Raji (cell line): Measurements from ENCODE around the gene C3orf62.

Experiments used
- POLR2A ChIP-seq: IDR thresholded peaks from 2 replicates; pipeline ENCODE4 v1.6.1; 2011; ENCODE audit warnings: low read depth, low read length, control low read depth; ENCODE audit not compliant: insufficient read depth

C3orf62 gene

DNA sequence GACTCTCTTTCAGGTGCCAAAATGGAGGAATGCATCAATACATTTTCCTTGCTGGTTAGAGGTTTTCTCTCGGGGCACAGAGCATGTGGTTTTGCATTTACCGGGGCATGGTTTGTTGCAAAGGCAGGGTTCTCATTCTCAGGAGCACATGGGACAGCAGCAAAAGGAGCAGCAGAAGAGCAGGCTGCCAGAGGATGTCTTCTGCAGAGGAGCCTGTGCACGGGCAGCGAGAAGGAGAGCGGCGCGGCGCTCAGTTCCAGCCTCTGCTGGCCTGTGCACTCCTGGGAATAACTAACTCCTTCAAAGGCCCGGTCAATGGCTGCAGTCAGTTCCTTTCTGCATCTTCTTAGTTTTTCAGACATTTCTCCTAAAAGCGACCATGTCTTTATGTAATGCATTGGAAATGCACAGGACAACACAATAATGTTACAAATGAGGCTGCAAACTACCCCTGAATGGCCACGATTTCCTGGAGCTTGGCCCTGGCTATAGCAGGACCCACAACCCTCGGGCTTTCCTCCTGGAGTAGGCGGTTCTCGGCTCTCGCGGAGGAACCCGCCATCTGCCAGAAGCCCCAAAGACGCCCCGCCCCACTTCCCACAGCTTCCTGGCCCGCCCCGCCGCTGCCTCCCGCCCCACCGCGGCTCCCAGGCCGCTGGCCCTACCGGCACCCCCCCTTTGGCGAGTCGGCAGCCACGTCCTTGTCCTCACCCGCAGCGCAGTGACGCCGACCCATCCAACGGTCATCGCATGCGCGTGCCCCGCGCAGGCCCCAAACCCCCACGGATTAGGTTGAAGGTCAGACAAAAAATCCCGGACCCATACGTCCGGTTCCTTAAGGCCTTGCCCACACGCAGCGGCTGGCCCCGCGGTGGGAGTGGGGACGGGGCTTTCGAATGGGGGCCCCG lies at the start of gene C3orf62:
Gene C3orf62, minus strand, starts transcription at position 758 of the 908 bp plus-strand sequence. Its CDS starts 360 bp downstream, at position 398.
- TF ChIP-seq POLR2A, result no peak

DNA sequence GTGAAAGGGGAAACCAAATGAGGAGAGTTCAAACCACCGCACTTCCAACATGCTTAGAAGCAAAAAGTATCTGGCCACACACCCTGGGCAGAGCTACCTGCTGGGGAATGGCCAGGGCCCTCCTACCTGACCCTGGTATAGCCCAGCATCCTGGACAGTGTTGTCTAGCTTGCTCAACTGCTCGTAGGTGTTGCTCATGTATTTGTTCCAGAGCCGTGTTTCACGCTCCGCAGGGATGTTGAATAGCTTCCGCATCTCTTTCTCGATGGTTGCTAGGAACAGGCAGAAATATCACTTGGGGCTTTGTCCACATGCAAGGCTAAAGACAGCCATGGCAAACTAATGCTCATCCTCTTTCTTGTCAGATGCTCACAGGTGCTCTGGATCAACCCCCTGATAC lies 47.7 kb upstream of the C3orf62 start:
- no peak for TF ChIP-seq POLR2A

DNA sequence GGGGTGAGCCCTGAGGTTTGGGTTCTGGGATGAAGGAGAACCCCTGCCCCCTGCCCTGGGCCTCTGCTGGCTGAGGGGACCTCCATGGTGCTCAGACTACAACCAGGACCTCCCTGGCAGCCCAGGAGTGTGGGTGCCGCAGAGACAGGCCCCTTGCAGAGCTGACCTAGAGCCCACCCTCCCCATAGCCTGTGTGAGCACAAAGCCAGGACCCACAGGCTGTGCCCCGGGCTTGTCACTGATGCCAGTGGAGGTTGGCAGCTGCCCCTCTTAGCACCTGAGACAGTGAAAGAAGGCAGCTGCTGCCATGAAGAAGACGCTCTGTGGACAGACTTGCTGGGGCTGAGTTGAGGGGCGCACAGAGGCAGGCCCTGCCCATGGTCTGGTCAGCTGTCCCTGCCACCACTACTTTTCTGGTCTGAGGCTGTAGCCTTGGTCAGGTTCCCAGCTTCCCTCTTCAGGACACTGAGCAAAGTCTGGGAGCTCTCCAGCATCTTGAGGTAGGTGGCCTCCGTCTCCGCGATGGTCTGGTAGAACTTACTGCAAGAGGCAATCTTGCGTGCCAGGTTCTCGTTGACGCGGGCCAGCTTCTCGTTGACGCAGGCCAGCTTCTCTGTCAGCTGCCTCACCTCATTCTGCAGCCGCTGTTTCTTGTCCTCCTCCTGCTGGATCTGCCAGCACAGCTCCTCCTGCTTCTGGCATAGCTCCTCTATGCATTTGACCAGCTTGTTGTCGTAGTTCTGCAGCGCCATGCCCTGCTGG lies 39.8 kb upstream of the C3orf62 start:
- no peak for TF ChIP-seq POLR2A

DNA sequence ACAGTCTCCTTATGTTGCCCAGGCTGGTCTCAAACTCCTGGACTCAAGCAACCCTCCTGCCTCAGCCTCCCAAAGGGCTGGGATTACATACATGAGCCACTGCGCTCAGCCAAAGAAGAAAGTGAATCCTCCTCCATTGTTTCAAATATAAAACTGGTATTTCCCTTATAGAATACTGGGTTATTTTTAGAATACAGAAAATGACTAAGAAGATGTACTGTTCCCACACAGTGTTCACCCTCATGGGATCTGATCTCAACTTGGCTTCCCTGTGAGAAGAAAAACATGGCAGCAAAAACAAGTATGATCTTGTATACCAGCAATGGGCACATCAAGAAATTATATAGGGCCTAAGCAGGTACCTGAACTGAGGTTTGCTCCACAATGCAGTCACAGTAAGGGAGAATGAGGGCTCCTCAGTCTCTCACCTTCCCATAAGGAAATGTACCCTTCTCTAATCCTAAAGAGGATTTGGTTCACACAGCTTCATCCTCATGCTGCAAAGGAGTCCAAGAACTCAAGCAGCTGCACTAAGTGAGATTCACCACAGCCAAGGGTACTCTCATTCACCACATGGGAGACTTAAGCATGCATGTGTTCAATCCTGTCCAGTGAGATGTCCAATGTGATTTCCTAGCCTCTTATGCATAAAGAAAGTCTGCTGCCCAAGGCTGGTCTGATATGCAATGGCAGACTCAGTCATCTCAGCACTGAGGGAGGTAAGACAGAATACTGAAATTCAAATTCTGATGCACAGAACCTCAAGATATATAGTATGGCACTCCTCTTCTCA lies 37.1 kb upstream of the C3orf62 start:
- TF ChIP-seq POLR2A, result no peak

DNA sequence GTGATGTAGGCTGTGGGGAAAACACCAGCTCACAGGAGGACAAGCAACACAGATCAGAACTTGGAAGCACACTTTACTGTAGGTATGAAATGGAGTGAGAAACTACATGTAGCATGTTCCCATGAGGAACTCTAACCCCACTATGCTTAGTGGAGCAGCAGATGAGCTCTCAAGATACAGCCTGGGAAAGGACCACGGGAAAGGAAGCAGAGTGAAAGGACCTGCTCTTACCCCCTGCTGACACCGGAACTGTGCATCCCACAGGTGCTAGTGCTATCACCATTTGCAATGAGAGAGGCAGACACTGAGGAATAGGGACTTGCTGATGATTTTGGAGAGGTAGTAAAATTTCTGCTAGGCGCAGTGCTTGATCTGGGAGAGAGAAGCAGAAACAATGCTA lies 34.3 kb upstream of the C3orf62 start:
- no peak for TF ChIP-seq POLR2A

DNA sequence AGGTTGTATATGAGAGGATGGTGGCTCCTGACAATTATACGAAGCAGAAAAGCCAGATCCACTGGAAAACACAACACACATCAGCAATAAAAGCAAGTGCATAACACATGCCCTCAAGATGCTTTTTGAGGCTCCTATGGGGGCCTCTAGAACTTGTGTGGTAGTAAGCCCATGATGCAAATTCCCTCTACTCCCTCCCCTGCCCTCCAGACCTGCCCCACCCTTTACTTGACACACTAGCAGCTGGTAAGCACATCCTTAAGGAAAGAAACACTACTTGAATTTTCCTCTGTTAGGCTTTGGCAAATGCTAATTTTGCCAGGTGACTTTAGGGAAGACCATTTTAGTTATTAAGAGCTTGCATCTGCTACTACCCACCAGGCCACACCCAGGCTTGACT lies 33.6 kb upstream of the C3orf62 start:
- TF ChIP-seq POLR2A, result no peak

DNA sequence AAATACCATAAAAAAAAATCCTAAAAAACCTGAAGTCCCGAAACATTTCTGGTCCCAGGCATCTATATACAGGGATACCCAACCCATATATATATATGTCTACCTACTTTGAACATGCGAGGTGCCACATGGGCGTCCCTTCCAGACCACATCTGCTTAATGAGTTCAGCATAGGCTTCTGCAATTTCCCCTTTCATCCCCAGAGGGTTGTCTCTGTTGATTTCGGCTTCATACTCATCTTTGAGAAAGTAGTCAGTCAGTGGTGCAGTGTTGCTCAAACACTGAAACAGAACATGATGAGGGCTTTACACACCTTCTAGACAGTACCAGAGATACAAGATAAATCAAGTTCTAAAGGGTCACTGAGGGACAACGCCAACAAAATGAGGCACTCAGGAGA lies 28.6 kb upstream of the C3orf62 start:
- no peak for TF ChIP-seq POLR2A

DNA sequence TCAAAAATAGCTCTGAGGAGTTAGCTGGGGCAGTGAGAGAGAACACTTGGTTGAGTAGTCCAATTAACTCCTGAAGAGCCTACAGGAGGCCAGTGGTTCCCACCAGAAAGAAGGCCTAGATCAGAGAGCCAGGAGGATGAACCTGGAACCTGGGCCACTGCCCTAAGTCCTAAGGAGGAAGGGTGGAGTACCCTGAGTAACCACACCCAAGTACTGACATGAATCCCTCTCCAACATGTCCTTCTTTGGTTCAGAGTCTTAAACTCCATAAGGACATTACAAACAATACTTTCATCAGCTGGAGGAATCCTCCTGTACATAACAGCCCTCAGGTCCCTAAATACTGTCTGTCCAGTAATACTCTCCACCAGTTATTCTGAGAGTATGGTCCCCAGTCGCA lies 25.6 kb upstream of the C3orf62 start:
- TF ChIP-seq POLR2A, result no peak

DNA sequence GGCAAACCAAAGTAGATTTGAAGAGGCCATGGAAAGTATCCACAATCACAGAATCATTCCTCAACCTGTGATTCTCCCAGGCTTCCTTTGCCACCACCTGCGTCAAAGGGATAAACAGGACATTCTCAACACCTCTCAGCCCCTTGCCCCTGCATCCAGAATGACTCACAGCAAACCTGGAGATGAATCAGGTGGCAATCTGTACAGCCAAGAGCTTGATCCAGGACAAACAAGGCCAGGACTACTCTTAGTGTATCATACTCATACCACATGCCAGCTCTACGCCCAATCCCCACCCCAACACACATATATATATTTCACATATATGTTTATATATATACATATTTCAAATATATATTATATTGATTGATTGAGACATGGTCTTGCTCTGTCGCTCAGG lies 23.6 kb upstream of the C3orf62 start:
- TF ChIP-seq POLR2A, result no peak

DNA sequence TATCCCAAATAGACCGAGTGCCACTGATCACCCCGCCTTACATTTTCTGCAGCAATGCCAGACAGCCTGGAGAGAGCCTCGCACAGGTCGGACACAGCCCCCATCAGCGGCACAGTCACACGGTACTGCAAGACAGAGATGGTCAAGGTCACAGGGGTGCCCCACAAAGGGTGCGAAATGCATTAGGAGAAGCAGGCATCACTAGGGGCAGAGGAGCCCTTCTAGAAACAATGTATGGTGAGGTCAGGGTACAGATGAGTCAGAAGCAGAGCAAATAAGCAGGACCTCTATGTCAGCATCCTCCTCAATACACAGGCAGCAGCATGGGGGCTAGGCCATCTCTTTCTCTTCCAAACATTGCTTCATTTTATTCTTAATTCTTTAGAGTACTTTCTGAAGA lies 21.5 kb upstream of the C3orf62 start:
- TF ChIP-seq POLR2A, result no peak

DNA sequence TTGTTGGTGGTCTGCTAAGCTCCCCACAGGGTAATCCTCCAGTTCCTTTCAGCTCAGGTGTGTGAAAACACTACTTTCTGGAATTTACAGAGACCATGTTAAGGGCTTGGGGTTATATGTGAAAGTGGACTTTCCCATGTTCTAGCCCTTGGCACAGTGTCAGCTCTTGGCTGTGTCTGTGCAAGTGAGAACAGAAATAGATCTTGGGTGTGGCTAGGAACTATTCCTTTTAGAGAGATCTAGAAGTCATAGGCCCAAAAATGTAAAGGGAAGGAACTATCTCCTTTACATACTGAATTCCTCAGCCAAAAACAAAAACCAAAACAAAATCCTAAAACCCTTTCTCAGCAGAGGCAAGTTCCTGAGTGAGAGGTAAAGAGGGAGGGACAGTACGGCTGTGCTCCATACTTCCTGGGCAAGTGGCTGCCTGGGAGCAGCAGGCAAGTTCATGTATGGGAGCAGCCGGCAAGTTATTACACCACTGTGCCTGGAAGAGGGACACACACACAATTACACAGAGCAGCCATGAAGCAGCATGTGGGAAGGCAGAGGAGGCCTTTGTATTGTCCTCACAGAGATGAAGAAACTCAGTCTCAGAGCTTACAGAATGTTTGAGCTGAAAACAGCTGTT lies 19.9 kb upstream of the C3orf62 start:
- no peak for TF ChIP-seq POLR2A

DNA sequence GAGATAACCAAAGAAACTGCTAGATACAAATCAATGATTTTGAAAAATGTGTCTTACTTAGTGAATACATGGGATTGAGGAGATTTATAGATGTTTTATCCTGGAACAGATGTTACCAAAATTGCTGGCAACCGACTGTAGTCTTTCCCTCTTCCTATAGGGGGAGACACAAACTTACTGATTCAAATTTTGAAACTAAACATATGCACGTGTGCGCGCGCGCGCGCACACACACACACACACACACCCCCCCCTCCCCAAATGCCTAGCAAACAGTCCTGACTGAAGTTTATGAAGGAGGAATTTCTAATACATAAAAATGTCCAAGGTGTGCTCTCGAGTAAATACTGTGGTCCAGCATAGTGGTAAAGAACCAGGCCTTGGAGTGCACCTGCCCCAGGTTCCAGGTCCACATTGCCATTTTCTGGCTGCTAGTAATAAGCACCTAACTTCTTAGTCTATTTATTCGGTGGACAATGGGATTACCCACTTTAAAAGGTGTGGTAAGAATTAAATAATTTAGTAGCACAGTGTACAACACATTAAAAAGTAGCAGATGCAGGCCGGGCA lies 18.5 kb upstream of the C3orf62 start:
- no peak for TF ChIP-seq POLR2A

DNA sequence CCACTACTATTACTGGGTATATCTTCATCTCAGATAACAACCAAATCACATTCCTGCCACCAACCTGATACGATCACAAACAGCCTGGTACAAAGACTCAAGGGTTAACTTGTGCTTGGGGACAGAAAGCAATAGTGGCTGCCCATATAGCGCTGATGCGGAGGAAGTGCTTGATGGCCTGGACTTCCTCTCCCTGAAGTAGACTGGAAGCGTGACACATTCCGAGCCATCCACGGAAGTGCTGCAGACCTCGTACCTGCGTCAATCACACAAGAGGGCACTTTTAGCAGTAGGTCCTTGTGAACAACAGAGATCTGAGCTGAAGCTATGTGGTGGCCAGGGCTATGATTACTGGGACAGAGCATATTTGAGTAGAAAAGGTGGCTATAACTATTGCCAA lies 17.3 kb upstream of the C3orf62 start:
- no peak for TF ChIP-seq POLR2A

DNA sequence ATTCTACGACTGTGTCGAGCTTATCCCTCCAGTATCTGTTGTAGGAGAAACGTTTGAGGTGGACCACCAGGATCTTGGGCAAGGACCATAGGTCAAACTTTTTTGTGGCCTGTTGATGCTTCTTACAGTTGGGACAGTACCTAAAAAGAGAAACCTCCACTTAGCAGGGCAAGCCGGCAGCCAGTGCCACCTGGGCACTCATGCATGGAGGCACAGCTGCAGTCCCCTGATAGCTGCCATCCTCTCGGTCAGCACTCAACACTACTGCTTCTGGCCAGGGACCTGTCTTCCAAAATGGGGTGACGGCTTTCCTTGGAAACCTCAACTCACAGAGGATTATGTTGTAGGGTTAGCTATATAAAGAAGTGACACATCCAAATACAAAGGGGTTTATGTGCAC lies 7.0 kb upstream of the C3orf62 start:
- no peak for TF ChIP-seq POLR2A

DNA sequence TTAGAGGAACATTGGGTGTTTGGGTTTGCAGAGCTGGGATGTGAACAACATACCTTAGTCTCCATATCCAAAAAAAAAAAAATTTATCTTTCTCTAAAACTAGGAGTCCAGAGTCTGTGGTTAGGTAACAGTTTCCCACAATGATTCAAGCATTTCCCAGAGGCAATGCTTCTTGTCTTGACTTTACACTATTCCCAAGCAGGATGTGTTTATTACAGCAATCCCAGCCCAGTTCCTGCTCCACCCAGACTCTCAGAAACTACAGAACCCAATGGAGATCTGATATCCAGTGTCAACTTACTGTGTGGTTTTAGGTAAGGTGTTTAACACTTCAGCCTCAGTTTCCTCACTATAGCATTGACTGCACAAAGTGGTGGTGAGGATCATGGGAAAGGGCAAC lies 2.3 kb upstream of the C3orf62 start:
- no peak for TF ChIP-seq POLR2A
